ENCODE data around the gene ADGRG2. TPM values are rescaled to one million over a fixed set of nuclear protein-coding genes. Genes with fewer than 3 reads are reported as not detected.

ADGRG2 gene
- polyA plus RNA-seq, 3 donors = not detected

DNA sequence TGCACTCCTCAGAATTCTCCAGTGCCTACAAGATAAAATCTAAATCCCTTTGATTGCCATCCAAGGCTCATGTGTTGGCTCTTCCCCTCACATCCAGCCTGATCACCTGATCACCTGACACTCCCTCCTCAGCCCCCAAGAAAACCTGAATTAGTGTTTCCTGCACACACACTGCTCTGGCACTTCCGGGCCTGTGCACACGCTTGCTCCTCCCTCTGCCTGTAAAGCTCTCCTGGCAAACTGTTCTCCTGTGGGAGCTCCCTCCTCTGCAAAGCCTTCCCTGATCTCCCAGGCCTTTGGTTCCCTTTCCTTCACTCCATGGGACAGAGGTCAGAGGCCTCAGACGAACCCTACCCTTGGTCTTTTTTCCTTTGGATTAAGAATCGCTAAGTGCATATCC lies 158.2 kb downstream of the ADGRG2 start:
- WGBS (ENCODE audit: insufficient coverage) = 14% methylated on average over 1 of the region's 4 CpGs
- Histone ChIP-seq H3K79me2 (ENCODE audit: insufficient read depth, low read length) (peaks cover 55% of the 10 kb centered on the region), H3K4me2 (replicated peaks; ENCODE audit: extremely low read depth, low read length, poor library complexity, severe bottlenecking) (no peak overlapping the region), H3K27ac (ENCODE audit: low read depth in 1 of 2, low read length in 2 of 2) (no peak overlapping the region), H3K9me3 (replicated peaks in 1 of 2; ENCODE audit: control insufficient read depth in 1 of 2, insufficient read depth in 1 of 2, low read length in 2 of 2) (no peaks in the 10 kb centered on the region), H3K4me1 (ENCODE audit: control insufficient read depth in 1 of 2, insufficient read depth in 2 of 2, low read length in 2 of 2) (peaks cover 34 to 45% of the 10 kb centered on the region in 2 donors), H3K27me3 (ENCODE audit: control insufficient read depth in 2 of 2, insufficient read depth in 2 of 2, low read length in 2 of 2) (peaks cover 0 to 2% of the 10 kb centered on the region in 2 donors), H4K20me1 (ENCODE audit: insufficient read depth, low read length) (no peaks in the 10 kb centered on the region), H3K9ac (ENCODE audit: insufficient read depth, low read length, poor library complexity, severe bottlenecking) (no peak overlapping the region), H3K4me3 (replicated peaks in 1 of 3; ENCODE audit: low read depth in 2 of 3, low read length in 3 of 3) (no peak overlapping the region), H3K36me3 (replicated peaks in 1 of 2; ENCODE audit: control insufficient read depth in 1 of 2, insufficient read depth in 2 of 2, low read length in 2 of 2) (no peaks in the 10 kb centered on the region), H2AFZ (ENCODE audit: insufficient read depth, low read depth, low read length, poor library complexity, severe bottlenecking) (no peak overlapping the region)
- peaks cover 0 to 6% of the 10 kb centered on the region in 2 donors for H3K36me3 Mint-ChIP-seq
- peak overlapping the region in 4 of 7 donors; percentile 54 to 72 (median 62) for H3K27ac Mint-ChIP-seq
- TF ChIP-seq, protein P1, sequence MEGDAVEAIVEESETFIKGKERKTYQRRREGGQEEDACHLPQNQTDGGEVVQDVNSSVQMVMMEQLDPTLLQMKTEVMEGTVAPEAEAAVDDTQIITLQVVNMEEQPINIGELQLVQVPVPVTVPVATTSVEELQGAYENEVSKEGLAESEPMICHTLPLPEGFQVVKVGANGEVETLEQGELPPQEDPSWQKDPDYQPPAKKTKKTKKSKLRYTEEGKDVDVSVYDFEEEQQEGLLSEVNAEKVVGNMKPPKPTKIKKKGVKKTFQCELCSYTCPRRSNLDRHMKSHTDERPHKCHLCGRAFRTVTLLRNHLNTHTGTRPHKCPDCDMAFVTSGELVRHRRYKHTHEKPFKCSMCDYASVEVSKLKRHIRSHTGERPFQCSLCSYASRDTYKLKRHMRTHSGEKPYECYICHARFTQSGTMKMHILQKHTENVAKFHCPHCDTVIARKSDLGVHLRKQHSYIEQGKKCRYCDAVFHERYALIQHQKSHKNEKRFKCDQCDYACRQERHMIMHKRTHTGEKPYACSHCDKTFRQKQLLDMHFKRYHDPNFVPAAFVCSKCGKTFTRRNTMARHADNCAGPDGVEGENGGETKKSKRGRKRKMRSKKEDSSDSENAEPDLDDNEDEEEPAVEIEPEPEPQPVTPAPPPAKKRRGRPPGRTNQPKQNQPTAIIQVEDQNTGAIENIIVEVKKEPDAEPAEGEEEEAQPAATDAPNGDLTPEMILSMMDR (IDR thresholded peaks at IDR 0.05) = no peak
- no peak for DNase-seq
- peaks cover 0 to 11% (median 0%) of the 10 kb centered on the region in 3 donors for H3K27me3 Mint-ChIP-seq (ENCODE audit: low read depth in 3 of 3)
- peaks cover 43% of the 10 kb centered on the region for H3K4me1 Mint-ChIP-seq
- intact Hi-C loops (cut with micrococcal nuclease) = no loop called here
- peaks cover 0 to 2% (median 0%) of the 10 kb centered on the region in 7 donors for H3K9me3 Mint-ChIP-seq
- no peak overlapping the region for H3K4me3 Mint-ChIP-seq

DNA sequence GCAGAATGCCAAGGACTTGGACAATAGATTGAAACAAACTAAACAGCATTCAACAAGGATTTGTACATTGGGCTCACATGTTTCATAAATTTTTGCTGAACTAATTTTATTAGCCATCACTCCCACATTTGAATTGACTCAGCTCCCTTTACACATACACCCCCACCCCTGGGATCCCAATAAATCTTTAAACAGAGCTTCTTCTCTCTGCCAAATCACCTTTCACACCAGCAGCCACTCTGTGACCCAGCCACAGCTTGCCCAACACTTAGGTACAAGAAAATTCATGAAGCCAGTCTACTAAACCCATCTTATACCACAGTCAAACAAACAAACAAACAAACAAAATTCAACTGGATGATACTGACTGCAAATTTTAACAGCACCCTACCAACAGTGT lies 159.9 kb downstream of the ADGRG2 start:
- Histone ChIP-seq H3K27me3 (ENCODE audit: control insufficient read depth in 2 of 2, insufficient read depth in 2 of 2, low read length in 2 of 2) (peaks cover 0 to 2% of the 10 kb centered on the region in 2 donors), H3K79me2 (ENCODE audit: insufficient read depth, low read length) (peaks cover 55% of the 10 kb centered on the region), H2AFZ (ENCODE audit: insufficient read depth, low read depth, low read length, poor library complexity, severe bottlenecking) (no peak overlapping the region), H3K4me1 (ENCODE audit: control insufficient read depth in 1 of 2, insufficient read depth in 2 of 2, low read length in 2 of 2) (peaks cover 43 to 58% of the 10 kb centered on the region in 2 donors), H4K20me1 (ENCODE audit: insufficient read depth, low read length) (no peaks in the 10 kb centered on the region), H3K9me3 (replicated peaks in 1 of 2; ENCODE audit: control insufficient read depth in 1 of 2, insufficient read depth in 1 of 2, low read length in 2 of 2) (no peaks in the 10 kb centered on the region), H3K4me3 (replicated peaks in 1 of 3; ENCODE audit: low read depth in 2 of 3, low read length in 3 of 3) (no peak overlapping the region), H3K27ac (ENCODE audit: low read depth in 1 of 2, low read length in 2 of 2) (peak overlapping the region; percentile 30 to 66), H3K4me2 (replicated peaks; ENCODE audit: extremely low read depth, low read length, poor library complexity, severe bottlenecking) (peak overlapping the region; percentile 34), H3K36me3 (replicated peaks in 1 of 2; ENCODE audit: control insufficient read depth in 1 of 2, insufficient read depth in 2 of 2, low read length in 2 of 2) (no peaks in the 10 kb centered on the region), H3K9ac (ENCODE audit: insufficient read depth, low read length, poor library complexity, severe bottlenecking) (no peak overlapping the region)
- Mint-ChIP-seq H3K4me3 (peak overlapping the region in 1 of 2 donors; percentile 39), H3K9me3 (peaks cover 0 to 2% (median 0%) of the 10 kb centered on the region in 7 donors), H3K4me1 (peaks cover 54% of the 10 kb centered on the region), H3K27me3 (ENCODE audit: low read depth in 3 of 3) (peaks cover 0 to 11% (median 0%) of the 10 kb centered on the region in 3 donors), H3K27ac (peak overlapping the region; percentile 72 to 93 (median 81)), H3K36me3 (peaks cover 0 to 5% of the 10 kb centered on the region in 2 donors)
- TF ChIP-seq, protein P1 (IDR thresholded peaks at IDR 0.05) = no peak
- intact Hi-C loops (cut with micrococcal nuclease) = no loop called here
- DNase-seq = no peak

All from CD14-positive monocyte (primary cell).